GM19025 (cell line): Measurements from ENCODE around the gene PDLIM7.
"Not testable (repeated sequence)": the region's sequence is repeated elsewhere in the genome, so short reads cannot be mapped to it uniquely, and the experiment has no call there.

Source experiments
- ATAC-seq: cut with Tn5 transposase; IDR thresholded peaks from one replicate; pipeline ENCODE4 v1.9.1; 2021; ENCODE audit warnings: mild to moderate bottlenecking, low read depth, moderate library complexity; ENCODE audit not compliant: unreplicated experiment

Gene PDLIM7

GRCh38 chr5:177492841-177493240 is 4.6 kb downstream of the PDLIM7 start:
- no peak for ATAC-seq

DNA sequence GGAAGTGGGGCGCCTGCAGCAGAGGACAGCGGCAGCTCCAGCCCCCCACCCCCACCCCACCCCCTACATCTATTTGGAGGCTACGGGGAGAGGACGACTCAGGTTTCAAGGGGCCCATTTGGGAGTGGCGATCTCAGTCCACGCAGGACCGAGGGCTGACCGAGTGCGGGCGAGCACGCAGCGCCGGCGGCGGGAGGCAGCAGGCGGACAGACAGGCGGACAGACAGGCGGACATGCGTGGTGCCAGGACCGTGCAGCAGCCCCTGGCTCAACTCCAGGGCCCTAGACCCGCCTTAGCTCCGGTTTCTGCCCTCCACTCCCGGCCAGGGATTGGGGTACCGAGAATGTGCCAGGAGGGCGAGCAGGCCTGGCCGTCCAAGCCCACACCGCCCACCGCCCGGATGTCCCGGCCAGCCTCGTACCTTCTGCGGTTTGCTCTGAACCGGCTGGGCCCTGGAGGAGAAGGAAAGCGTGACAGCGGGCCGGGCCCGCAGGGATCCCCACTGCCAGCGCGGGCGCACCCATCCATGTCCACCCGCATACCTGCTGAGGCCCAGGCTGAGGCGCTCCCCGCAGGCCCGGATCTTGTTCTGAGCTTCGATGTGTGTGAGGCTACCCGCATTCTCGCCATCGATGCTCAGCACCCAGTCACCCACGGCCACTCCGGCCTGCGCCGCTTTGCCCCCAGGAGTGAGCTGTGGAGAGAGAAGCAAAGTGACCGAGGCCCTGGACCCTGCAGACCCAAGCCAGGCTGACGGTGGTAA is 5.2 kb downstream of the PDLIM7 start:
- ATAC-seq = no peak

- ATAC-seq = no peak
These were observed 5.9 kb downstream of the PDLIM7 start for GRCh38 chr5:177491429-177491945.

DNA sequence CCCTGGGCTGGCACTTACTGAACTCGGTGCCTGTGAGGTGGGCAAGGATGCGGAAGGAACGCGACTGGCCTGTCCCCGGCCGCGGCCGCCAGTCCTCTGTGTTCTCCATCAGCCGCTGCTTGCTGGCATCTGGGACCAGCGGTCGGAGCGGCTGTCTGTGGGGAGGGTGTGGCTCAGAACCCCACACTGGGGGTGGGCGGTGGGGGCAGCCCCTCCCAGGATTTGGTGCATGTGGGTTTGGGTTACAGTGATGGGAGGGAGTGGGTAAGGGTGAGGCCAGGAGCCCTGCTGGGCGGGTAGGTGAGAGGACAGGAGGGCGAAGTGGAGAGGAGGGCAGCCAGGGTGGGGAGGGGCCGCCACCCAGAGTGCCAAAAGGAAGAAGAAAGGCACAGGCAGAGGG is 6.4 kb downstream of the PDLIM7 start:
- no peak for ATAC-seq

- no peak for ATAC-seq
These were observed 7.0 kb downstream of the PDLIM7 start for GRCh38 chr5:177490311-177490991.

- no peak for ATAC-seq
These were observed 8.2 kb downstream of the PDLIM7 start for GRCh38 chr5:177489119-177489716.

GRCh38 chr5:177487975-177488374 is 9.4 kb downstream of the PDLIM7 start:
- ATAC-seq = no peak

DNA sequence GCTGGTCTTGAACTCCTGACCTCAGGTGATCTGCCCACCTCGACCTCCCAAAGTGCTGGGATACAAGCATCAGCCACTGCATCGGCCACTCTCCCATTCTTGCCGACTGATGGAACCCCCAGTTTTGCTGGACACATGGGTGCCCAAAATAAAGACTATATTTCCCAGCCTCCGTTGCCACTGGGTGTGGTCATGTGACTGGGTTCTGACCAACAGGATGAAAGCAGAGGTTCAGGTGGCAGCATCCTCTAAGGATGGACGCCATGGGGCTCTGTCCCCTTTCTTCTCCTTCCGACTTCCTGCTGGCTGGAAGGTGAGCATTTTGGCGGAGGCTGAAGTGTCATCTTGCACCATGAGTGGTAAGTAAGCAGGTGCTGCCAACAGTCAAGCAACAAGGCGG is 10.3 kb downstream of the PDLIM7 start:
- no peak for ATAC-seq

- ATAC-seq = no peak
These were observed 11.1 kb downstream of the PDLIM7 start for GRCh38 chr5:177486256-177486655.

GRCh38 chr5:177485753-177486152 is 11.7 kb downstream of the PDLIM7 start:
- not testable (repeated sequence) for ATAC-seq

GRCh38 chr5:177484902-177485549 is 12.4 kb downstream of the PDLIM7 start:
- no peak for ATAC-seq

DNA sequence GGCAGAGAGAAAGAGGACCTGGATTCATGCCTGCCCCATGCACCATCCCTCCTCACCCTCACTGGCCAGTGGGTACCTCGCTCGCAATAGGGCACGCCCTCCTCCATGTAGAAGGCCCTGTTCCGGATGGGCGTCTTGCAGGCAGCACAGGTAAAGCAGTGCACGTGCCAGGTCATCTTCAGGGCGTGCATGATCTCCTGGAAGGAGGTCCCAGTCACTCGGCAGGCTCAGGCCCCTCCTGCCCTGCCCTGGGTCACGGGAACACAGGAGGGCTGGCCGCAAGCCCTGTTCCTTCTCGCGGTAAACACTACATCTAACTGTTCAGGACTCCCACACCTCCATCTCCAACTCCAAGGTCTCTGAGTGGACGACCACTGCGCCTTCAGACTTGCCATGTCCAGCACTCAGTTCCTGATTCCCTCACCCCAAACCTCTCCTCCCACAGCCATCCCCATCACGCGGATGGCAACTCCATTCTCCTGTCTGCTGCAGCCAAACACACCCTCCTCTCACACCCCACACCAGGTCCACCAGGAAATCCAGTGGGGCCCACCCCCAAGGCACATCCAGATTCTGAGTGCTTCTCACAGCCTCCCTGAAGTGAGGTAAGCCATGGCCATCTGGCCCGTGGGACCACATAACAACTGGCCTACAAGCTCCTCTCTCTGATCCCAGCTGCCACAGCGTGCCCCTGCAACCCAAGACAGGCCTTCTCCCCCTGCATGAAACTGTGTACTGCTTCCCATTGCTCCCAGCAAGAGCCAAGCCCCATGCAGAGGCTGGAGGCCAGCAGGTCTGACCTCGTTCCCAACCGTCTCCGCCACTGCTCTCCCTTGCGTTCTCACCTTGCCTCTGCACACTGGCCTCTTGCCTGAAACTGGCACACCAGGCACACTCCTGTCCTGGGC is 13.2 kb downstream of the PDLIM7 start:
- no peak for ATAC-seq

DNA sequence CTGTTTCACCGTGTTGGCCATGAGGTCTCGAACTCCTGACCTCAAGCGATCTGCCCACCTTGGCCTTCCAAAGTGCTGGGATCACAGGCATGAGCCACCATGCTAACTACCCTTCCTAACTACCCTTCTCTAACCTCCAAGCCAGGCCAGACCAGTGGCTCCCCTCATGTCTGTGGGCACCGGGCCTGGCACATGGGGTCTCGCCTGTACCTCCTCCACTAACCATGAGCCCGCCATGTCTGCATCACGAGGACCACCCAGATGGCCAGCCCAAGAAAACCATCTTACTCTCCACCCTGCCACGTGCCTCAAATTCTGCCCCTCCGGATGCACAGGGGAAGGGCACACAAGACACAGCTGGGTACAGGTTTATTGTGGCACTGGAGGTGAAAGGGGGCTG is 14.4 kb downstream of the PDLIM7 start:
- no peak for ATAC-seq

- ATAC-seq = no peak
These were observed 15.0 kb downstream of the PDLIM7 start for GRCh38 chr5:177482359-177482795.

DNA sequence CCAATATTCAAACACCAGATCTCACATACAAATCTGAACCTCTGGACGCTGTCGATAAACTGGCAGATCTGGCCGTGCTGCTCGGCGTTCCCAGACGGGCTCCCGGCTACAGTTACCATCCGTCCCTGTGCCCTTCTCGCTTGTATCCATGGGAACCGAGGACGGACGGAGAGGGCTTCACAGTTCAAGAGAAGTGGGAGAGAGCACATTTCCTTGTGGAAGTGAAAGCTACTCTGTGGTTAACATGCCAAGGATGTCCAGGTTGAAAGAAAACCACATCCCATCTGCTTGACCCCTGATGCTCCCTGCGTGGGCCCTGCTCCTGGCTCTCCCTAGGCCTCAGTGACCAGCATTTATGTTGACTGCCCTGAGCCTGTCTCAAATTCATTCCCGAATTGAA is 17.6 kb downstream of the PDLIM7 start:
- ATAC-seq = no peak

DNA sequence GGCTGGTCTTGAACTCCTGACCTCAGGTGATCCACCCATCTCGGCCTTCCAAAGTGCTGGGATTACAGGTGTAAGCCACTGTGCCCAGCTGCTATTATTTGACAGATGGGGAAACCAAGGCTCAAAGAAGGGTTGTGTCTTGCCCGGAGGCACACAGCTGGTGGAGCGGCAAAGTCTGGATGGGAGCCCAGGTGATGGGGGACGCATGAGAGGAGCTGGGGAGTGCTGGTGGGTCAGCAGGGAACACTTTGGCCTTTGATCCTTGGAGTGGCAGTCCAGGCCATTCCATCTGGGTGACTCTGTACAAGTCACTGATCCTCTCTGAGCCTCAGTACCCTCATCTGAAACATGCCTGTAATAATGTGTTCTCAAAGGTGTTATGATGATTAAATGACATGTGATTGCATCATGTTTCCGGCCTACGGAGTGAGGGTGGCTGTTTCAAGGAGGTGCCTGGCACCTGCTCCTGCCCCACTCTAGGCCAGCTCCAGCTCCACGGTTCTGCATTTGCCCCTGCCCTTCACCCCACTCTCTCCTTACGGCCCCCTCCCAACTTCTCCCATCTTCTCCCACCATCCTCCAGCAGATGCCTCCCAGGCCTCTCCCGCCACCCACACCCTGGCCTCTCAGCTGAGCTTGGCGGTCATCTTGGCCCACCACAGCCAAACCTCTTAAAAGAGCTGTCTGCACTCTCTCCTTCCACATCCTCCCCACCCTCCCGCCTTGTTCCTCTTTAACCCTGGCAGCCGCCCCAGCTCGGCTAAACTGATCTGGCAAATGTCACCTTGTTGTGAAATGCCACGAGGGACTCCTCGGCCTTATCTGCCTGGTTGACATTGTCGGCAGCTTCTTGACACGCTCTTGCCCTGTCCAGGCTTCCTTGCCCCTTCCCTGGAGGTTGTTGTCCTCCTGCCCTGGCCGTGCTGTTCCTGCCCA is 18.4 kb downstream of the PDLIM7 start:
- no peak for ATAC-seq

GRCh38 chr5:177477701-177478477 is 19.5 kb downstream of the PDLIM7 start:
- no peak for ATAC-seq
